Stimulated activated CD8-positive, alpha-beta memory T cell treated with anti-CD3 and anti-CD28 coated beads, Interleukin-7, amount 100 ng/mL, for 48 hours (primary cell): ENCODE results near the gene POLR2A.
"Not testable (repeated sequence)": the region's sequence is repeated elsewhere in the genome, so short reads cannot be mapped to it uniquely, and the experiment has no call there.

ENCODE experiments used
- DNase-seq, 2 donors: peaks; one replicate each; pipeline ENCODE4 v3.0.0-alpha.2; 2020; ENCODE audit warnings: low read depth in 1 of 2; ENCODE audit errors: extremely low read depth in 1 of 2

Gene POLR2A

GRCh38 chr17:7459961-7460545 is 24.1 kb upstream of the POLR2A start:
- no peak for DNase-seq

GRCh38 chr17:7460850-7461660 is 23.1 kb upstream of the POLR2A start:
- no peak for DNase-seq

GRCh38 chr17:7462474-7463371 is 21.4 kb upstream of the POLR2A start:
- no peak for DNase-seq

GRCh38 chr17:7463372-7463846 is 20.8 kb upstream of the POLR2A start:
- DNase-seq: no peak

- DNase-seq: no peak
Observed at GRCh38 chr17:7464081-7464480, 20.1 kb upstream of the POLR2A start.

GRCh38 chr17:7465597-7466275 is 18.4 kb upstream of the POLR2A start:
- no peak for DNase-seq

GRCh38 chr17:7466318-7466638 is 17.9 kb upstream of the POLR2A start:
- no peak for DNase-seq

GRCh38 chr17:7466639-7467341 is 17.4 kb upstream of the POLR2A start:
- no peak for DNase-seq

GRCh38 chr17:7467498-7467897 is 16.7 kb upstream of the POLR2A start:
- no peak for DNase-seq

- no peak for DNase-seq
Observed at GRCh38 chr17:7468290-7468689, 15.9 kb upstream of the POLR2A start.

- no peak for DNase-seq
Observed at GRCh38 chr17:7468804-7469389, 15.3 kb upstream of the POLR2A start.

GRCh38 chr17:7469843-7470242 is 14.3 kb upstream of the POLR2A start:
- not testable (repeated sequence) for DNase-seq

GRCh38 chr17:7470457-7470973 is 13.7 kb upstream of the POLR2A start:
- not testable (repeated sequence) for DNase-seq

GRCh38 chr17:7471729-7472128 is 12.4 kb upstream of the POLR2A start:
- no peak for DNase-seq

GRCh38 chr17:7474767-7475166 is 9.4 kb upstream of the POLR2A start:
- DNase-seq: not testable (repeated sequence)

GRCh38 chr17:7475764-7476422 is 8.3 kb upstream of the POLR2A start:
- no peak for DNase-seq

- DNase-seq: no peak
Observed at GRCh38 chr17:7476494-7476893, 7.7 kb upstream of the POLR2A start.

- no peak for DNase-seq
Observed at GRCh38 chr17:7476951-7477350, 7.2 kb upstream of the POLR2A start.
